GM23338 (cell line): ENCODE data around the gene CST11. TPM values are rescaled to one million over a fixed set of nuclear protein-coding genes. Genes with fewer than 3 reads are reported as not detected.
A peak's percentile ranks its signal among the peaks of the same experiment; 100 is the strongest.

ENCODE experiments used
- ATAC-seq: fragments of 200-7000 bp; cut with Tn5 transposase; 3 replicates; pipeline ENCODE4 v1.9.1; 2020
- DNase-seq: peaks from one replicate; pipeline ENCODE4 v3.0.0-alpha.2; 2015; ENCODE audit warnings: low spot score
- H2AFZ ChIP-seq: fragments of 200-600 bp; sonication (generic); 2 replicates; pipeline ENCODE4 v1.8.0; 2016; ENCODE audit warnings: antibody characterized with exemption, mild to moderate bottlenecking, moderate library complexity
- H3F3A ChIP-seq: fragments of 200-600 bp; sonication (generic); replicated peaks from 2 replicates; pipeline ENCODE4 v1.8.0; 2017; ENCODE audit warnings: antibody characterized with exemption, mixed run types, low read depth
- H3K27ac ChIP-seq: fragments of 200-600 bp; sonication (generic); 2 replicates; pipeline ENCODE4 v1.6.1; 2016; ENCODE audit warnings: low read depth
- H3K27me3 ChIP-seq: fragments of 200-600 bp; sonication (generic); 2 replicates; pipeline ENCODE4 v1.8.0; 2016; ENCODE audit warnings: mild to moderate bottlenecking, mixed run types, moderate library complexity; ENCODE audit not compliant: insufficient read depth
- H3K36me3 ChIP-seq: fragments of 200-600 bp; sonication (generic); 2 replicates; pipeline ENCODE4 v1.8.0; 2016; ENCODE audit warnings: mild to moderate bottlenecking; ENCODE audit not compliant: insufficient read depth
- H3K4me1 ChIP-seq: fragments of 200-600 bp; sonication (generic); 2 replicates; pipeline ENCODE4 v1.8.0; 2016; ENCODE audit warnings: mild to moderate bottlenecking, moderate library complexity; ENCODE audit not compliant: insufficient read depth
- H3K4me2 ChIP-seq: fragments of 200-600 bp; sonication (generic); 2 replicates; pipeline ENCODE4 v1.7.1; 2017; ENCODE audit warnings: mixed run types
- H3K4me3 ChIP-seq: fragments of 200-600 bp; sonication (generic); 2 replicates; pipeline ENCODE4 v1.6.1; 2016; ENCODE audit warnings: mixed run types
- H3K79me2 ChIP-seq: fragments of 200-600 bp; sonication (generic); replicated peaks from 2 replicates; pipeline ENCODE4 v1.8.0; 2017; ENCODE audit warnings: mild to moderate bottlenecking; ENCODE audit not compliant: insufficient read depth
- H3K9me2 ChIP-seq: fragments of 200-600 bp; sonication (generic); 2 replicates; pipeline ENCODE4 v1.8.0; 2017; ENCODE audit not compliant: insufficient read depth
- H4K20me1 ChIP-seq: fragments of 200-600 bp; sonication (generic); replicated peaks from 2 replicates; pipeline ENCODE4 v1.8.0; 2017; ENCODE audit warnings: mild to moderate bottlenecking; ENCODE audit not compliant: insufficient read depth
- H3K27ac Mint-ChIP-seq: 2 replicates; pipeline ENCODE4 v1.8.0; 2020; ENCODE audit warnings: inconsistent platforms, mild to moderate bottlenecking, moderate library complexity, mixed read lengths
- H3K27me3 Mint-ChIP-seq: 3 replicates; pipeline ENCODE4 v1.8.0; 2022; ENCODE audit warnings: low read depth, mild to moderate bottlenecking, moderate library complexity, mixed read lengths, inconsistent platforms; ENCODE audit not compliant: insufficient read depth, poor library complexity
- H3K36me3 Mint-ChIP-seq: 3 replicates; pipeline ENCODE4 v1.8.0; 2021; ENCODE audit warnings: low read depth, mild to moderate bottlenecking, inconsistent platforms, moderate library complexity, mixed read lengths
- H3K4me1 Mint-ChIP-seq: 3 replicates; pipeline ENCODE4 v1.8.0; 2020; ENCODE audit warnings: mild to moderate bottlenecking, inconsistent platforms, mixed read lengths
- H3K4me3 Mint-ChIP-seq: 3 replicates; pipeline ENCODE4 v1.8.0; 2021; ENCODE audit warnings: moderate library complexity, mild to moderate bottlenecking, inconsistent platforms, mixed read lengths
- H3K9me3 Mint-ChIP-seq: 3 replicates; pipeline ENCODE4 v1.8.0; 2020; ENCODE audit warnings: moderate library complexity, mild to moderate bottlenecking, inconsistent platforms, mixed read lengths
- CTCF ChIP-seq, 2 experiments: fragments of 200-600 bp in 1 of 2; sonication (generic) in 1 of 2; conservative IDR thresholded peaks; 2 replicates each; pipeline versions ENCODE4 v1.5.1 to v1.6.1; 2016 to 2017; ENCODE audit warnings: antibody characterized with exemption in 2 of 2, low read depth in 2 of 2, mild to moderate bottlenecking in 2 of 2, moderate library complexity in 1 of 2
- ETS1 ChIP-seq: IDR thresholded peaks from 2 replicates; pipeline ENCODE4 v1.6.1; 2016; ENCODE audit warnings: antibody characterized with exemption
- EZH2 ChIP-seq: fragments of 200-600 bp; sonication (generic); IDR thresholded peaks from one replicate; pipeline ENCODE4 v1.8.0; 2017; ENCODE audit warnings: antibody characterized with exemption, mild to moderate bottlenecking, low read depth; ENCODE audit not compliant: unreplicated experiment
- EZH2phosphoT487 ChIP-seq: fragments of 200-600 bp; sonication (generic); IDR thresholded peaks from one replicate; pipeline ENCODE4 v1.8.1; 2018; ENCODE audit warnings: antibody characterized with exemption; ENCODE audit not compliant: unreplicated experiment
- JUNB ChIP-seq: IDR thresholded peaks from one replicate; pipeline ENCODE4 v1.6.1; 2016; ENCODE audit warnings: antibody characterized with exemption; ENCODE audit not compliant: unreplicated experiment
- NANOG ChIP-seq: IDR thresholded peaks from 2 replicates; pipeline ENCODE4 v1.6.1; 2016; ENCODE audit warnings: antibody characterized with exemption, borderline replicate concordance
- POLR2AphosphoS5 ChIP-seq: IDR thresholded peaks from 2 replicates; pipeline ENCODE4 v1.6.1; 2016; ENCODE audit warnings: antibody characterized with exemption, low read depth
- REST ChIP-seq: IDR thresholded peaks from one replicate; pipeline ENCODE4 v1.6.1; 2018; ENCODE audit warnings: antibody characterized with exemption; ENCODE audit not compliant: unreplicated experiment
- STAT1 ChIP-seq: IDR thresholded peaks from one replicate; pipeline ENCODE4 v1.6.1; 2016; ENCODE audit warnings: antibody characterized with exemption; ENCODE audit not compliant: unreplicated experiment
- ZNF114 ChIP-seq: fragments of 250-450 bp; sonication (Bioruptor Pico); IDR thresholded peaks from 2 replicates; pipeline ENCODE4 v1.5.0; 2020; ENCODE audit warnings: mild to moderate bottlenecking, moderate library complexity
- ZNF331 ChIP-seq: fragments of 250-450 bp; sonication (Bioruptor Pico); IDR thresholded peaks from 2 replicates; pipeline ENCODE4 v1.5.0; 2020; ENCODE audit warnings: low read depth, mild to moderate bottlenecking, moderate library complexity
- ZNF462 ChIP-seq: fragments of 250-450 bp; sonication (Bioruptor Pico); IDR thresholded peaks from 2 replicates; pipeline ENCODE4 v1.5.0; 2020; ENCODE audit warnings: mild to moderate bottlenecking, moderate library complexity
- polyA plus RNA-seq: library from polyadenylated mRNA; unstranded; fragments of >200 nt; fragmentation: Nextera tagmentation; extraction: Ambion mirVana; gene quantifications from 2 replicates; pipeline ENCODE4 v1.2.1, GENCODE V29; 2016
- total RNA-seq: library from RNA; depleted of rRNA; stranded (reverse); fragments of >200 nt; shearing (Covaris generic); gene quantifications from 2 replicates; pipeline ENCODE4 v1.2.3, GENCODE V29; 2014

The CST11 gene
- total and polyA plus RNA-seq, 2 experiments from 2014 or later: not detected

GRCh38 chr20:23445596-23446217, 7.0 kb downstream of the CST11 start:
- H3K27me3 Mint-ChIP-seq: peaks cover 2% of the 10 kb centered on the region
- H3K36me3 Mint-ChIP-seq: no peaks in the 10 kb centered on the region
- Histone ChIP-seq H3K4me1 (no peaks in the 10 kb centered on the region), H4K20me1 (no peaks in the 10 kb centered on the region), H2AFZ (0 out of 2 replicates have a peak overlapping the region, but pooled peaks have one; percentile 32), H3K9me2 (no peaks in the 10 kb centered on the region), H3K79me2 (no peaks in the 10 kb centered on the region), H3K4me3 (no peak overlapping the region), H3K27ac (no peak overlapping the region), H3K36me3 (no peaks in the 10 kb centered on the region), H3K4me2 (no peak overlapping the region), H3K27me3 (no peaks in the 10 kb centered on the region), H3F3A (no peaks in the 10 kb centered on the region)
- TF ChIP-seq EZH2: no peak
- no peak for TF ChIP-seq NANOG
- TF ChIP-seq ZNF114 (CRISPR knock-in tag): no peak
- no peak for TF ChIP-seq JUNB
- TF ChIP-seq EZH2phosphoT487: no peak
- TF ChIP-seq STAT1: no peak
- no peak for TF ChIP-seq POLR2AphosphoS5
- no peak for TF ChIP-seq ETS1
- TF ChIP-seq ZNF331: no peak
- no peak for TF ChIP-seq ZNF462 (CRISPR knock-in tag)
- TF ChIP-seq REST: no peak
- no peak for TF ChIP-seq CTCF (conservative IDR thresholded peaks at IDR 0.05; ENCODE audit: low read depth in 2 of 2)
- no peak for DNase-seq
- no peaks in the 10 kb centered on the region for H3K9me3 Mint-ChIP-seq
- ATAC-seq: no peak
- no peak overlapping the region for H3K27ac Mint-ChIP-seq
- H3K4me1 Mint-ChIP-seq: peaks cover 4% of the 10 kb centered on the region; the same call in 2 of the 3 replicates
- H3K4me3 Mint-ChIP-seq: no peak overlapping the region
